Trophoblast cell (in vitro differentiated cells and primary cell): ENCODE results near the gene MYO5A.
A peak's percentile ranks its signal among the peaks of the same experiment; 100 is the strongest.

Source experiments
- DNase-seq, 2 donors: peaks; one replicate each; pipeline ENCODE4 v3.0.0-alpha.2; 2016
- H2AFZ ChIP-seq: 2 replicates; pipeline ENCODE4 v1.6.1; 2013; ENCODE audit warnings: low read length, moderate library complexity, mild to moderate bottlenecking; ENCODE audit not compliant: insufficient read depth, poor library complexity
- H2AK5ac ChIP-seq: 2 replicates; pipeline ENCODE4 v1.6.1; 2013; ENCODE audit warnings: mild to moderate bottlenecking, low read length
- H2BK120ac ChIP-seq: 2 replicates; pipeline ENCODE4 v1.6.1; 2013; ENCODE audit warnings: low read length, mild to moderate bottlenecking, moderate library complexity; ENCODE audit not compliant: insufficient read depth, poor library complexity
- H2BK12ac ChIP-seq: 2 replicates; pipeline ENCODE4 v1.6.1; 2013; ENCODE audit warnings: mild to moderate bottlenecking, low read length, moderate library complexity
- H2BK5ac ChIP-seq: 2 replicates; pipeline ENCODE4 v1.6.1; 2013; ENCODE audit warnings: low read length, low read depth, moderate library complexity, mild to moderate bottlenecking; ENCODE audit not compliant: poor library complexity
- H3K14ac ChIP-seq: 2 replicates; pipeline ENCODE4 v1.6.1; 2013; ENCODE audit warnings: mild to moderate bottlenecking, low read length
- H3K18ac ChIP-seq: 2 replicates; pipeline ENCODE4 v1.6.1; 2013; ENCODE audit warnings: mild to moderate bottlenecking, low read length
- H3K23ac ChIP-seq: 2 replicates; pipeline ENCODE4 v1.6.1; 2013; ENCODE audit warnings: low read length
- H3K27ac ChIP-seq: 2 replicates; pipeline ENCODE4 v1.5.1; 2013; ENCODE audit warnings: low read depth, mild to moderate bottlenecking, inconsistent platforms, low read length, moderate library complexity
- H3K27me3 ChIP-seq: 2 replicates; pipeline ENCODE4 v1.6.1; 2013; ENCODE audit warnings: inconsistent platforms, mild to moderate bottlenecking, low read length, moderate library complexity; ENCODE audit not compliant: insufficient read depth
- H3K36me3 ChIP-seq, 2 experiments: 1 replicate in 1 of 2; 2 replicates in 1 of 2; pipeline ENCODE4 v1.6.1; 2013; ENCODE audit warnings: low read length in 2 of 2, mild to moderate bottlenecking in 2 of 2, moderate library complexity in 1 of 2; ENCODE audit not compliant: insufficient read depth in 2 of 2, control insufficient read depth in 1 of 2
- H3K4ac ChIP-seq: 2 replicates; pipeline ENCODE4 v1.6.1; 2013; ENCODE audit warnings: low read depth, mild to moderate bottlenecking, low read length, moderate library complexity
- H3K4me1 ChIP-seq, 2 experiments: 1 replicate in 1 of 2; 2 replicates in 1 of 2; pipeline ENCODE4 v1.6.1; 2013; ENCODE audit warnings: low read length in 2 of 2, mild to moderate bottlenecking in 2 of 2, moderate library complexity in 1 of 2; ENCODE audit not compliant: insufficient read depth in 2 of 2, control insufficient read depth in 1 of 2
- H3K4me2 ChIP-seq: 2 replicates; pipeline ENCODE4 v1.6.1; 2013; ENCODE audit warnings: inconsistent platforms, mild to moderate bottlenecking, low read length, moderate library complexity
- H3K4me3 ChIP-seq: 2 replicates; pipeline ENCODE4 v1.5.1; 2013; ENCODE audit warnings: mild to moderate bottlenecking, low read depth, low read length, inconsistent platforms
- H3K79me1 ChIP-seq: one replicate; pipeline ENCODE4 v1.6.1; 2013; ENCODE audit warnings: low read length
- H3K79me2 ChIP-seq: 2 replicates; pipeline ENCODE4 v1.6.1; 2013; ENCODE audit warnings: low read length, mild to moderate bottlenecking; ENCODE audit not compliant: control insufficient read depth, insufficient read depth, poor library complexity
- H3K9ac ChIP-seq: 2 replicates; pipeline ENCODE4 v1.6.1; 2013; ENCODE audit warnings: mild to moderate bottlenecking, low read length
- H3K9me3 ChIP-seq: 2 replicates; pipeline ENCODE4 v1.6.1; 2013; ENCODE audit warnings: low read depth, mild to moderate bottlenecking, control low read depth, inconsistent platforms, low read length; ENCODE audit not compliant: insufficient read depth
- H4K12ac ChIP-seq: 2 replicates; pipeline ENCODE4 v1.6.1; 2013; ENCODE audit warnings: low read depth, mild to moderate bottlenecking, low read length, moderate library complexity
- H4K8ac ChIP-seq: 2 replicates; pipeline ENCODE4 v1.6.1; 2013; ENCODE audit warnings: low read depth, mild to moderate bottlenecking, low read length, moderate library complexity
- H4K91ac ChIP-seq: one replicate; pipeline ENCODE4 v1.6.1; 2013; ENCODE audit warnings: low read depth, mild to moderate bottlenecking, low read length, moderate library complexity
- WGBS: extraction: QIAGEN DNeasy Blood & Tissue Kit; methylation state at CpG from one replicate; pipeline ENCODE4 v1.1.7; 2013; ENCODE audit warnings: missing lambda C conversion rate; ENCODE audit not compliant: insufficient read length, insufficient coverage; ENCODE audit errors: extremely low coverage; 5-methylcytosine and 5-hydroxymethylcytosine counted together

MYO5A gene

DNA sequence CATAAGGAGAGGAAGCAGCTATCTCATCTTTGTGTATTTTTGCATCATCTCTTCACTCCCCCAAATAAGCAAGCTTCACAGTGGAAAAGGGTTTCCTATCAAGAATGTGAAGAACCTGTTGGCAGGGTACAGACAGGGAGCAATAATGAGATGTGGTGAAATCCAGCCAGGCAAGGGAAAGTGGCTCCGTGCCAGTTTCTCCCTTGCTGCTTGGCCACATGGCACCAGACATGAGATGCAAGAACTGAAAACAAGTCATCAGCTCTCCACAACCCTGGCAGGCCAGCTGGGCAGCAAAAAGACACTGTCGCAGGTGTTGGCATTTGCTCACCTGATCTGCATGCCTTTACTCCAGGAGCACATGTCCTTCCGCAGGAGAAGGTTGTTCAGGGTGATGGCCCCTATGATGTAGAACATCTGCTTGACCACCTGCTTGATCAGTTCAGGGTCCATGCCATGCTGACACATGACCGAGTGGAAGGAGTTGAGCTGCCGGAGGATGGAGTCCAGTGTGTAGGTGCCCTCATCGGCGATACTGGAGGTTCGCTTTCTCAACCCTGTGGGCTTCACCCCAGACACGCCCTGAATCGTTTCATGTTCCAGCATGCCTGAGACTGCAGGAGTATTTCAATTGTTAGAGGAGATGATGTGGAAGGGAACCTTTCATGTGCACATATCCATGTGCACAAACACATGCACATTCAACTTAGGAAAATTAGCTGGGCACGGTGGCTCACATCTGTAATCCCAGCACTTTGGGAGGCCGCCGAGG lies 209.8 kb downstream of the MYO5A start:
- Histone ChIP-seq H3K23ac (no peak overlapping the region), H3K4ac (no peak overlapping the region), H2BK120ac (no peak overlapping the region), H3K4me1 (no peaks in the 10 kb centered on the region), H3K27me3 (no peaks in the 10 kb centered on the region), H3K18ac (no peak overlapping the region), H2AK5ac (no peak overlapping the region), H3K14ac (no peak overlapping the region), H2BK5ac (no peak overlapping the region), H4K8ac (no peak overlapping the region), H3K36me3 (peaks cover 0 to 5% of the 10 kb centered on the region in 2 experiments), H3K27ac (no peak overlapping the region), H4K12ac (no peak overlapping the region), H3K79me2 (no peaks in the 10 kb centered on the region), H2BK12ac (no peak overlapping the region), H2AFZ (no peak overlapping the region), H4K91ac (no peak overlapping the region), H3K9ac (no peak overlapping the region), H3K4me3 (no peak overlapping the region), H3K9me3 (no peaks in the 10 kb centered on the region), H3K79me1 (no peaks in the 10 kb centered on the region), H3K4me2 (no peak overlapping the region)
- DNase-seq: no peak
- no CpG with 5 or more reads among the region's 13 CpGs for WGBS

GRCh38 chr15:52317688-52318087 lies 211.0 kb downstream of the MYO5A start:
- no peak overlapping the region for H3K27ac ChIP-seq
- no peak overlapping the region for H4K12ac ChIP-seq
- DNase-seq: peak; percentile 27 to 66
- no peak overlapping the region for H2BK12ac ChIP-seq
- no peak overlapping the region for H2AFZ ChIP-seq
- no peak overlapping the region for H2BK120ac ChIP-seq
- H3K4me2 ChIP-seq: no peak overlapping the region
- no peak overlapping the region for H4K8ac ChIP-seq
- H2BK5ac ChIP-seq: no peak overlapping the region
- no peak overlapping the region for H2AK5ac ChIP-seq
- H3K79me2 ChIP-seq: no peaks in the 10 kb centered on the region
- no CpG with 5 or more reads among the region's 2 CpGs for WGBS
- H3K36me3 ChIP-seq: peaks cover 0 to 5% of the 10 kb centered on the region in 2 experiments
- H3K4me3 ChIP-seq: no peak overlapping the region
- H3K9me3 ChIP-seq: no peaks in the 10 kb centered on the region
- no peaks in the 10 kb centered on the region for H3K79me1 ChIP-seq
- no peak overlapping the region for H3K18ac ChIP-seq
- no peak overlapping the region for H3K14ac ChIP-seq
- H3K23ac ChIP-seq: no peak overlapping the region
- no peaks in the 10 kb centered on the region for H3K4me1 ChIP-seq
- no peak overlapping the region for H4K91ac ChIP-seq
- no peak overlapping the region for H3K4ac ChIP-seq
- no peak overlapping the region for H3K9ac ChIP-seq
- no peaks in the 10 kb centered on the region for H3K27me3 ChIP-seq

- H3K14ac ChIP-seq: no peak overlapping the region
- no peak overlapping the region for H2BK120ac ChIP-seq
- H3K27me3 ChIP-seq: no peaks in the 10 kb centered on the region
- H2AFZ ChIP-seq: no peak overlapping the region
- no peak overlapping the region for H3K23ac ChIP-seq
- no CpG with 5 or more reads among the region's 2 CpGs for WGBS
- no peak overlapping the region for H4K8ac ChIP-seq
- H4K12ac ChIP-seq: no peak overlapping the region
- no peak overlapping the region for H3K4ac ChIP-seq
- H3K9me3 ChIP-seq: no peaks in the 10 kb centered on the region
- H3K4me1 ChIP-seq: no peaks in the 10 kb centered on the region
- H3K4me3 ChIP-seq: no peak overlapping the region
- no peak overlapping the region for H2AK5ac ChIP-seq
- no peak overlapping the region for H4K91ac ChIP-seq
- no peaks in the 10 kb centered on the region for H3K79me2 ChIP-seq
- H3K18ac ChIP-seq: no peak overlapping the region
- H3K9ac ChIP-seq: no peak overlapping the region
- H3K36me3 ChIP-seq: peaks cover 0 to 5% of the 10 kb centered on the region in 2 experiments
- H3K79me1 ChIP-seq: no peaks in the 10 kb centered on the region
- DNase-seq: no peak
- no peak overlapping the region for H3K4me2 ChIP-seq
- no peak overlapping the region for H3K27ac ChIP-seq
- H2BK12ac ChIP-seq: no peak overlapping the region
- no peak overlapping the region for H2BK5ac ChIP-seq
These were observed 211.7 kb downstream of the MYO5A start for GRCh38 chr15:52317022-52317421.

GRCh38 chr15:52309154-52309548 lies 219.5 kb downstream of the MYO5A start:
- WGBS: no CpG with 5 or more reads among the region's 6 CpGs
- no peak overlapping the region for H2BK12ac ChIP-seq

More at GRCh38 chr15:52309154-52309548, 219.5 kb downstream of the MYO5A start:
- no peak overlapping the region for H2AK5ac ChIP-seq
- H3K14ac ChIP-seq: no peak overlapping the region
- no peaks in the 10 kb centered on the region for H3K27me3 ChIP-seq
- H3K23ac ChIP-seq: no peak overlapping the region
- H3K79me1 ChIP-seq: no peaks in the 10 kb centered on the region
- H4K12ac ChIP-seq: no peak overlapping the region
- no peaks in the 10 kb centered on the region for H3K4me1 ChIP-seq
- H3K4ac ChIP-seq: no peak overlapping the region
- no peak overlapping the region for H3K9ac ChIP-seq
- no peak overlapping the region for H3K18ac ChIP-seq
- H3K9me3 ChIP-seq: no peaks in the 10 kb centered on the region
- H3K4me3 ChIP-seq: no peak overlapping the region
- H4K91ac ChIP-seq: no peak overlapping the region
- no peak overlapping the region for H2AFZ ChIP-seq
- H2BK120ac ChIP-seq: no peak overlapping the region
- H3K27ac ChIP-seq: no peak overlapping the region
- DNase-seq: no peak
- H3K4me2 ChIP-seq: no peak overlapping the region
- no peaks in the 10 kb centered on the region for H3K36me3 ChIP-seq
- H2BK5ac ChIP-seq: no peak overlapping the region
- no peaks in the 10 kb centered on the region for H3K79me2 ChIP-seq
- H4K8ac ChIP-seq: no peak overlapping the region
